Activated CD8-positive, alpha-beta memory T cell treated with anti-CD3 and anti-CD28 coated beads, Interleukin-2, amount 50 U/mL, for 1 hour (primary cell): Measurements from ENCODE around the gene PRSS3.
"Not testable (repeated sequence)": the region's sequence is repeated elsewhere in the genome, so short reads cannot be mapped to it uniquely, and the experiment has no call there.

Experiments used
- DNase-seq: peaks from one replicate; pipeline ENCODE4 v3.0.0-alpha.2; 2020; ENCODE audit errors: extremely low read depth

Gene PRSS3

GRCh38 chr9:33795281-33795680 is at the start of gene PRSS3:
PRSS3 (plus strand) TSS chr9:33795561; CDS start chr9:33795574, 13 bp downstream.
- DNase-seq = no peak

GRCh38 chr9:33748633-33749304 is 46.6 kb upstream of the PRSS3 start:
- peak; percentile 8 for DNase-seq

- not testable (repeated sequence) for DNase-seq
Measured at GRCh38 chr9:33749305-33749654, 46.1 kb upstream of the PRSS3 start.

GRCh38 chr9:33750307-33750838 is 45.0 kb upstream of the PRSS3 start:
- DNase-seq = no peak

GRCh38 chr9:33750839-33751339 is 44.5 kb upstream of the PRSS3 start:
- no peak for DNase-seq

GRCh38 chr9:33751536-33752129 is 43.7 kb upstream of the PRSS3 start:
- no peak for DNase-seq

GRCh38 chr9:33752130-33752637 is 43.2 kb upstream of the PRSS3 start:
- DNase-seq = no peak

GRCh38 chr9:33752789-33753188 is 42.6 kb upstream of the PRSS3 start:
- not testable (repeated sequence) for DNase-seq

GRCh38 chr9:33759648-33760047 is 35.7 kb upstream of the PRSS3 start:
- DNase-seq = not testable (repeated sequence)

- DNase-seq = no peak
Measured at GRCh38 chr9:33762343-33762742, 33.0 kb upstream of the PRSS3 start.

GRCh38 chr9:33763709-33764108 is 31.7 kb upstream of the PRSS3 start:
- DNase-seq = not testable (repeated sequence)

GRCh38 chr9:33765411-33765810 is 29.9 kb upstream of the PRSS3 start:
- DNase-seq = no peak

GRCh38 chr9:33770156-33770880 is 25.0 kb upstream of the PRSS3 start:
- not testable (repeated sequence) for DNase-seq

- not testable (repeated sequence) for DNase-seq
Measured at GRCh38 chr9:33773135-33773534, 22.2 kb upstream of the PRSS3 start.

- DNase-seq = not testable (repeated sequence)
Measured at GRCh38 chr9:33774074-33774659, 21.2 kb upstream of the PRSS3 start.

- no peak for DNase-seq
Measured at GRCh38 chr9:33776578-33776977, 18.8 kb upstream of the PRSS3 start.

- no peak for DNase-seq
Measured at GRCh38 chr9:33778700-33779351, 16.5 kb upstream of the PRSS3 start.

- no peak for DNase-seq
Measured at GRCh38 chr9:33780276-33780675, 15.1 kb upstream of the PRSS3 start.

GRCh38 chr9:33781736-33782135 is 13.6 kb upstream of the PRSS3 start:
- DNase-seq = no peak

GRCh38 chr9:33782395-33783152 is 12.8 kb upstream of the PRSS3 start:
- no peak for DNase-seq

GRCh38 chr9:33785914-33786313 is 9.4 kb upstream of the PRSS3 start:
- DNase-seq = no peak
